ENCODE data around the gene POU2F3.

DNA sequence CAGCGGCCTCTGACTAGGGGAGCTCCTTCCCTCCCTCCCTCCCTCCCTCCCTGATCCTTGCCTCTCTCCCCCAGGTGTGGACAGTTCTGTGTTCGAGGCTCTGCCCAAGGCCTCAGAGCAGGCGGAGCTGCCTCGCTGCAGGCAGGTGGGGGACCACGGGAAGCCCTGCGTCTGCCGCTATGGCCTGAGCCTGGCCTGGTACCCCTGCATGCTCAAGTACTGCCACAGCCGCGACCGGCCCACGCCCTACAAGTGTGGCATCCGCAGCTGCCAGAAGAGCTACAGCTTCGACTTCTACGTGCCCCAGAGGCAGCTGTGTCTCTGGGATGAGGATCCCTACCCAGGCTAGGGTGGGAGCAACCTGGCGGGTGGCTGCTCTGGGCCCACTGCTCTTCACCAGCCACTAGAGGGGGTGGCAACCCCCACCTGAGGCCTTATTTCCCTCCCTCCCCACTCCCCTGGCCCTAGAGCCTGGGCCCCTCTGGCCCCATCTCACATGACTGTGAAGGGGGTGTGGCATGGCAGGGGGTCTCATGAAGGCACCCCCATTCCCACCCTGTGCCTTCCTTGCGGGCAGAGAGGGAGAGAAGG is 11.1 kb upstream of the POU2F3 start:
- TF ChIP-seq, protein P1, sequence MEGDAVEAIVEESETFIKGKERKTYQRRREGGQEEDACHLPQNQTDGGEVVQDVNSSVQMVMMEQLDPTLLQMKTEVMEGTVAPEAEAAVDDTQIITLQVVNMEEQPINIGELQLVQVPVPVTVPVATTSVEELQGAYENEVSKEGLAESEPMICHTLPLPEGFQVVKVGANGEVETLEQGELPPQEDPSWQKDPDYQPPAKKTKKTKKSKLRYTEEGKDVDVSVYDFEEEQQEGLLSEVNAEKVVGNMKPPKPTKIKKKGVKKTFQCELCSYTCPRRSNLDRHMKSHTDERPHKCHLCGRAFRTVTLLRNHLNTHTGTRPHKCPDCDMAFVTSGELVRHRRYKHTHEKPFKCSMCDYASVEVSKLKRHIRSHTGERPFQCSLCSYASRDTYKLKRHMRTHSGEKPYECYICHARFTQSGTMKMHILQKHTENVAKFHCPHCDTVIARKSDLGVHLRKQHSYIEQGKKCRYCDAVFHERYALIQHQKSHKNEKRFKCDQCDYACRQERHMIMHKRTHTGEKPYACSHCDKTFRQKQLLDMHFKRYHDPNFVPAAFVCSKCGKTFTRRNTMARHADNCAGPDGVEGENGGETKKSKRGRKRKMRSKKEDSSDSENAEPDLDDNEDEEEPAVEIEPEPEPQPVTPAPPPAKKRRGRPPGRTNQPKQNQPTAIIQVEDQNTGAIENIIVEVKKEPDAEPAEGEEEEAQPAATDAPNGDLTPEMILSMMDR (IDR thresholded peaks at IDR 0.05; ENCODE audit: low read length) = 0 out of 2 replicates have a peak, but pooled peaks have one; percentile 12
- no peak for TF ChIP-seq EZH2phosphoT487 (IDR thresholded peaks at IDR 0.05; ENCODE audit: low read length)
